Measurements from ENCODE around the gene FAIM2. TPM values are rescaled to one million over a fixed set of nuclear protein-coding genes. Genes with fewer than 3 reads are reported as not detected.

The FAIM2 gene
- total RNA-seq, 1 donor from 2014 or later = 0.18 TPM

DNA sequence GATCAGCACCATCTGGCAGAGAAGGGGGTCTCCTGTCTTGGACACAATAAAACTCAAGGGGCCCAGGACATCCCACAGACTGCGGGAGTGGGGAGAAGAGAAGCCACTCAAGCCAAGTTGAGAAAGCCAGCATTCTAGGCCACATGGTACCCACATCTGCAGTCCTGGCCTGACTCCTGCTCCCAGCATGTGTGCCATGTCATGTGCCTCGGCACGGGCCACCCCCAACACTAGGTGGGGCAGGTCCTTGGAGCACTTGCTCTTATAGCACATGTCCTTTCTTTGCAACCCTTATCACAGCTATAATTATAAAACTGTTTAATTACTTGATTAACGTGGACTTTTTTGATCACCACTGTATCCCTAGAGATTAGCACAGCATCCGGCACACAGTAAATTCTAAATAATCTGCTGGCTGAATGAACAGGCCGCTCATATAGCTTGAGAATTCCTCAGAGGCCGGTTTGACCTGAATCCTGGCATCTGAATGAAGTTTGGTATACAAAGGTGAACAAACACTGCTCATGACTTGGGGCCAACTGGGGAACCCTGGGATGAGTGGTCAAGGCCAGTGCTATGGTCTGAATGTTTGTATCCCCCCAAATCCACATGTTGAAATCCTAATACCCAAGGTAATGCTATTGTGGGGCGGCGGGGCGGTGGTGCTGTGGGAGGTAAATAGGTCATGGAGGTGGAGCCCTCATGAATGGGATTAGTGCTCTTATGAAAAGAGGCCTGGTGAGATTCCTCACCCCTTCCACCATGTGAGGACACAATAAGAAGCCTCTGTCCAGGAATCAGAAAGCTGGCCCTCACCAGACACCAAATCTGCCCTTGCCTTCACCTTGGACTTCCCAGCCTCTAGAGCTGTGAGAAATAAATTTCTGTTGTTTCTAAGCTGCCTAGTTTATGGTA is 82.1 kb downstream of the FAIM2 start:
- Histone ChIP-seq H3K4me3 (ENCODE audit: insufficient read depth, low read depth, low read length) (no peak overlapping the region), H2AFZ (ENCODE audit: low read depth, low read length) (no peak overlapping the region), H3K79me2 (ENCODE audit: insufficient read depth, low read length) (peaks cover 76% of the 10 kb centered on the region), H3K9me3 (ENCODE audit: insufficient read depth, low read depth, low read length) (no peaks in the 10 kb centered on the region), H3K27me3 (ENCODE audit: insufficient read depth, low read length) (no peaks in the 10 kb centered on the region), H3K36me3 (ENCODE audit: insufficient read depth, low read length) (no peaks in the 10 kb centered on the region), H3K4me1 (ENCODE audit: insufficient read depth, low read length) (peaks cover 25% of the 10 kb centered on the region), H3K4me2 (ENCODE audit: low read length) (no peak overlapping the region), H3K27ac (ENCODE audit: low read depth, low read length) (no peak overlapping the region), H4K20me1 (ENCODE audit: insufficient read depth, low read length) (peaks cover 78% of the 10 kb centered on the region), H3K9ac (ENCODE audit: low read length) (no peak overlapping the region)
- FAIRE-seq (no peak), DNase-seq (ENCODE audit: low read depth) (no peak)
- Mint-ChIP-seq H3K27ac (ENCODE audit: unreplicated experiment) (no peak overlapping the region), H3K36me3 (ENCODE audit: low read depth, unreplicated experiment) (peaks cover 6% of the 10 kb centered on the region), H3K9me3 (ENCODE audit: unreplicated experiment) (no peaks in the 10 kb centered on the region), H3K27me3 (ENCODE audit: low read depth, unreplicated experiment) (no peaks in the 10 kb centered on the region), H3K4me3 (ENCODE audit: unreplicated experiment) (no peak overlapping the region), H3K4me1 (ENCODE audit: low read depth, unreplicated experiment) (peaks cover 42% of the 10 kb centered on the region)
- no peak for TF ChIP-seq EZH2 (IDR thresholded peaks at IDR 0.05; ENCODE audit: insufficient read depth, low read length)
- TF ChIP-seq, protein P1, sequence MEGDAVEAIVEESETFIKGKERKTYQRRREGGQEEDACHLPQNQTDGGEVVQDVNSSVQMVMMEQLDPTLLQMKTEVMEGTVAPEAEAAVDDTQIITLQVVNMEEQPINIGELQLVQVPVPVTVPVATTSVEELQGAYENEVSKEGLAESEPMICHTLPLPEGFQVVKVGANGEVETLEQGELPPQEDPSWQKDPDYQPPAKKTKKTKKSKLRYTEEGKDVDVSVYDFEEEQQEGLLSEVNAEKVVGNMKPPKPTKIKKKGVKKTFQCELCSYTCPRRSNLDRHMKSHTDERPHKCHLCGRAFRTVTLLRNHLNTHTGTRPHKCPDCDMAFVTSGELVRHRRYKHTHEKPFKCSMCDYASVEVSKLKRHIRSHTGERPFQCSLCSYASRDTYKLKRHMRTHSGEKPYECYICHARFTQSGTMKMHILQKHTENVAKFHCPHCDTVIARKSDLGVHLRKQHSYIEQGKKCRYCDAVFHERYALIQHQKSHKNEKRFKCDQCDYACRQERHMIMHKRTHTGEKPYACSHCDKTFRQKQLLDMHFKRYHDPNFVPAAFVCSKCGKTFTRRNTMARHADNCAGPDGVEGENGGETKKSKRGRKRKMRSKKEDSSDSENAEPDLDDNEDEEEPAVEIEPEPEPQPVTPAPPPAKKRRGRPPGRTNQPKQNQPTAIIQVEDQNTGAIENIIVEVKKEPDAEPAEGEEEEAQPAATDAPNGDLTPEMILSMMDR (IDR thresholded peaks at IDR 0.05; ENCODE audit: insufficient read depth, low read depth, low read length) = no peak

GRCh38 chr12:49819786-49820185 is 83.9 kb downstream of the FAIM2 start:
- Mint-ChIP-seq H3K4me1 (ENCODE audit: low read depth, unreplicated experiment) (peaks cover 28% of the 10 kb centered on the region), H3K4me3 (ENCODE audit: unreplicated experiment) (no peak overlapping the region), H3K36me3 (ENCODE audit: low read depth, unreplicated experiment) (peaks cover 13% of the 10 kb centered on the region), H3K9me3 (ENCODE audit: unreplicated experiment) (no peaks in the 10 kb centered on the region), H3K27ac (ENCODE audit: unreplicated experiment) (peak overlapping the region; percentile 9), H3K27me3 (ENCODE audit: low read depth, unreplicated experiment) (no peaks in the 10 kb centered on the region)
- peaks cover 61% of the 10 kb centered on the region for H4K20me1 ChIP-seq (ENCODE audit: insufficient read depth, low read length)
- no peaks in the 10 kb centered on the region for H3K27me3 ChIP-seq (ENCODE audit: insufficient read depth, low read length)
- H2AFZ ChIP-seq (ENCODE audit: low read depth, low read length) = no peak overlapping the region
- H3K4me1 ChIP-seq (ENCODE audit: insufficient read depth, low read length) = peaks cover 7% of the 10 kb centered on the region
- FAIRE-seq (no peak), DNase-seq (ENCODE audit: low read depth) (no peak)
- peaks cover 58% of the 10 kb centered on the region for H3K79me2 ChIP-seq (ENCODE audit: insufficient read depth, low read length)
- peaks cover 2% of the 10 kb centered on the region for H3K36me3 ChIP-seq (ENCODE audit: insufficient read depth, low read length)
- H3K4me3 ChIP-seq (ENCODE audit: insufficient read depth, low read depth, low read length) = no peak overlapping the region
- no peaks in the 10 kb centered on the region for H3K9me3 ChIP-seq (ENCODE audit: insufficient read depth, low read depth, low read length)
- H3K9ac ChIP-seq (ENCODE audit: low read length) = no peak overlapping the region
- no peak overlapping the region for H3K27ac ChIP-seq (ENCODE audit: low read depth, low read length)
- TF ChIP-seq EZH2 (IDR thresholded peaks at IDR 0.05; ENCODE audit: insufficient read depth, low read length) = no peak
- TF ChIP-seq, protein P1 (IDR thresholded peaks at IDR 0.05; ENCODE audit: insufficient read depth, low read depth, low read length) = no peak
- H3K4me2 ChIP-seq (ENCODE audit: low read length) = no peak overlapping the region
